NCI-H1417 (cell line): ENCODE measurements around the gene DDX6.
"Not testable (repeated sequence)": the region's sequence is repeated elsewhere in the genome, so short reads cannot be mapped to it uniquely, and the experiment has no call there.

Experiments used
- DNase-seq, 3 experiments: peaks; one replicate each; lab custom pipeline; 2025; lab: John Stamatoyannopoulos, UW

DDX6 gene

GRCh38 chr11:118791111-118791960, at the start of gene DDX6:
Gene DDX6, minus strand, starts transcription at chr11:118791164. Its CDS starts 4,913 bp downstream, at chr11:118786251.
- DNase-seq = peak; percentile 84 to 97 (median 95)

GRCh38 chr11:118838905-118839553, 48.1 kb upstream of the DDX6 start:
- DNase-seq = no peak

- DNase-seq = no peak
Measured at GRCh38 chr11:118837868-118838267, 46.9 kb upstream of the DDX6 start.

GRCh38 chr11:118834427-118835028, 43.6 kb upstream of the DDX6 start:
- no peak for DNase-seq

GRCh38 chr11:118827118-118827517, 36.2 kb upstream of the DDX6 start:
- no peak for DNase-seq

GRCh38 chr11:118822936-118823510, 32.1 kb upstream of the DDX6 start:
- not testable (repeated sequence) for DNase-seq

- DNase-seq = peak in 2 of 3 experiments; percentile 53 to 78
Measured at GRCh38 chr11:118820412-118821357, 29.7 kb upstream of the DDX6 start.

- not testable (repeated sequence) for DNase-seq
Measured at GRCh38 chr11:118820025-118820379, 29.0 kb upstream of the DDX6 start.

- peak in 1 of 3 experiments; percentile 28 for DNase-seq
Measured at GRCh38 chr11:118819334-118820024, 28.5 kb upstream of the DDX6 start.

- DNase-seq = no peak
Measured at GRCh38 chr11:118818130-118818529, 27.2 kb upstream of the DDX6 start.

GRCh38 chr11:118813551-118813950, 22.6 kb upstream of the DDX6 start:
- DNase-seq = no peak

- DNase-seq = no peak
Measured at GRCh38 chr11:118812485-118812884, 21.5 kb upstream of the DDX6 start.

GRCh38 chr11:118807800-118808778, 17.1 kb upstream of the DDX6 start:
- no peak for DNase-seq

- no peak for DNase-seq
Measured at GRCh38 chr11:118806400-118806799, 15.4 kb upstream of the DDX6 start.

GRCh38 chr11:118804094-118804493, 13.1 kb upstream of the DDX6 start:
- no peak for DNase-seq

GRCh38 chr11:118799372-118799771, 8.4 kb upstream of the DDX6 start:
- no peak for DNase-seq

- no peak for DNase-seq
Measured at GRCh38 chr11:118797510-118797909, 6.5 kb upstream of the DDX6 start.

GRCh38 chr11:118792570-118793124, 1.7 kb upstream of the DDX6 start:
- peak in 2 of 3 experiments; percentile 17 to 54 for DNase-seq

- peak in 1 of 3 experiments; percentile 43 for DNase-seq
Measured at GRCh38 chr11:118791961-118792569, 1.1 kb upstream of the DDX6 start.
